ENCODE data around the gene STAC3. TPM values are rescaled to one million over a fixed set of nuclear protein-coding genes. Genes with fewer than 3 reads are reported as not detected.

The STAC3 gene
- total RNA-seq, 1 donor from 2014 or later: 4.6 TPM

DNA sequence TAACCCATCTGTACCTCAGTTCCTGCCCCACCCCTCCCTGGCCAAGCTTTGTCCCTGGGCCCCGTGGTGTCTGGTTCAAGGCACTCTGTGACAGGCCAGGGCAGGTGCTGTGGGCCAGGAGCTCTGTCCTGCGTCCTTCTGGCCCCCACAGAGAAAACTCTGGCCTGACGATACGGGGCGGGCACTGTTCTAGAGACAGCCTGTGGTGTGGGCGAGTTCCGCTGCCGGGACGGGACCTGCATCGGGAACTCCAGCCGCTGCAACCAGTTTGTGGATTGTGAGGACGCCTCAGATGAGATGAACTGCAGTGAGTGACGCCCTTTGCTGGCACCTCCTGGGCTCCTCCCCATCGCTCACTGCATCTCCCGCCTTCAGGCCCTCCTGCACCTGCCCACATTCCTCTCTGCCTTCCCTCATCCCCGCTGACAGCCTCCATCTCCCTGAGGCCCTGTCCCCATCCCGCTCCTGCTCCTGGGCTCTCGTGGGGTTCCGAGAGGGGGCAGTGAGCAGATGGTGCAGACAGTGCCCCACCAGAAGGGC, 57.2 kb downstream of the STAC3 start:
- no peaks in the 10 kb centered on the region for H3K9me3 Mint-ChIP-seq
- intact Hi-C loops (cut with micrococcal nuclease): no loop called here
- no peak overlapping the region for H3K4me3 Mint-ChIP-seq
- H3K4me1 Mint-ChIP-seq: no peaks in the 10 kb centered on the region
- ATAC-seq (ENCODE audit: low read depth): no peak
- POLR2A ChIA-PET: no interaction called here
- CTCF ChIA-PET: no interaction called here
- no peaks in the 10 kb centered on the region for H3K36me3 Mint-ChIP-seq (ENCODE audit: low read depth)
- H3K27me3 Mint-ChIP-seq: no peaks in the 10 kb centered on the region
- TF ChIP-seq, protein P1, sequence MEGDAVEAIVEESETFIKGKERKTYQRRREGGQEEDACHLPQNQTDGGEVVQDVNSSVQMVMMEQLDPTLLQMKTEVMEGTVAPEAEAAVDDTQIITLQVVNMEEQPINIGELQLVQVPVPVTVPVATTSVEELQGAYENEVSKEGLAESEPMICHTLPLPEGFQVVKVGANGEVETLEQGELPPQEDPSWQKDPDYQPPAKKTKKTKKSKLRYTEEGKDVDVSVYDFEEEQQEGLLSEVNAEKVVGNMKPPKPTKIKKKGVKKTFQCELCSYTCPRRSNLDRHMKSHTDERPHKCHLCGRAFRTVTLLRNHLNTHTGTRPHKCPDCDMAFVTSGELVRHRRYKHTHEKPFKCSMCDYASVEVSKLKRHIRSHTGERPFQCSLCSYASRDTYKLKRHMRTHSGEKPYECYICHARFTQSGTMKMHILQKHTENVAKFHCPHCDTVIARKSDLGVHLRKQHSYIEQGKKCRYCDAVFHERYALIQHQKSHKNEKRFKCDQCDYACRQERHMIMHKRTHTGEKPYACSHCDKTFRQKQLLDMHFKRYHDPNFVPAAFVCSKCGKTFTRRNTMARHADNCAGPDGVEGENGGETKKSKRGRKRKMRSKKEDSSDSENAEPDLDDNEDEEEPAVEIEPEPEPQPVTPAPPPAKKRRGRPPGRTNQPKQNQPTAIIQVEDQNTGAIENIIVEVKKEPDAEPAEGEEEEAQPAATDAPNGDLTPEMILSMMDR (IDR thresholded peaks at IDR 0.05): no peak
- DNase-seq: no peak
- H3K27ac Mint-ChIP-seq: no peak overlapping the region

Other genes starting within 250 kb of the STAC3 start
- 12.6 and 13.3 TPM in 2 replicates for gene ZBTB39, start 244.6 kb downstream of the STAC3 start, total RNA-seq
- not detected in 2 replicates for gene TAC3, start 234.7 kb downstream of the STAC3 start, total RNA-seq
- gene MYO1A, start 201.1 kb downstream of the STAC3 start, total RNA-seq: 0.39 and 0.71 TPM in 2 replicates
- gene NEMP1, start 172.4 kb downstream of the STAC3 start, total RNA-seq: 23.0 and 27.6 TPM in 2 replicates
- 20.4 and 22.1 TPM in 2 replicates for gene NAB2, start 162.1 kb downstream of the STAC3 start, total RNA-seq
- 635 and 745 TPM in 2 replicates for gene STAT6, start 139.8 kb downstream of the STAC3 start, total RNA-seq
- 0.56 and 0.95 TPM in 2 replicates for gene LRP1, start 122.7 kb downstream of the STAC3 start, total RNA-seq
- not detected in 2 replicates for gene LRP1-AS, start 103.6 kb downstream of the STAC3 start, total RNA-seq
- gene NXPH4, start 34.4 kb downstream of the STAC3 start, total RNA-seq: 3.4 and 3.5 TPM in 2 replicates
- gene SHMT2, start 21.5 kb downstream of the STAC3 start, total RNA-seq: 268 and 270 TPM in 2 replicates
- gene R3HDM2, start 179.9 kb upstream of the STAC3 start, total RNA-seq: 74.2 and 75.6 TPM in 2 replicates
- 0.10 TPM in 1 of 2 replicates, not detected in the other for gene INHBC, start 183.6 kb upstream of the STAC3 start, total RNA-seq
- gene INHBE, start 204.1 kb upstream of the STAC3 start, total RNA-seq: 0.07 and 0.29 TPM in 2 replicates
- gene GLI1, start 208.6 kb upstream of the STAC3 start, total RNA-seq: 0.51 and 1.3 TPM in 2 replicates
- 98.8 and 104 TPM in 2 replicates for gene ARHGAP9, start 228.7 kb upstream of the STAC3 start, total RNA-seq
- 368 and 425 TPM in 2 replicates for gene MARS1, start 236.9 kb upstream of the STAC3 start, total RNA-seq